H9 (cell line): ENCODE data around the gene LRRC15. TPM values are rescaled to one million over a fixed set of nuclear protein-coding genes. Genes with fewer than 3 reads are reported as not detected.

Experiments used
- DNase-seq: peaks from one replicate; pipeline ENCODE4 v3.0.0-alpha.2; 2017
- H2AFZ ChIP-seq: one replicate; pipeline ENCODE4 v1.6.1; 2013; ENCODE audit warnings: mild to moderate bottlenecking, low read length, control low read depth, moderate library complexity
- H2AK5ac ChIP-seq: 2 replicates; pipeline ENCODE4 v1.6.1; 2013; ENCODE audit warnings: low read length, control low read depth, mixed read lengths; ENCODE audit not compliant: insufficient read length
- H2BK120ac ChIP-seq: one replicate; pipeline ENCODE4 v1.6.1; 2013; ENCODE audit warnings: low read depth, mild to moderate bottlenecking, low read length, control low read depth, inconsistent platforms; ENCODE audit not compliant: poor library complexity, severe bottlenecking
- H2BK12ac ChIP-seq: 2 replicates; pipeline ENCODE4 v1.6.1; 2013; ENCODE audit warnings: low read length, control low read depth, mixed read lengths, low read depth; ENCODE audit not compliant: insufficient read length
- H2BK15ac ChIP-seq: 2 replicates; pipeline ENCODE4 v1.6.1; 2013; ENCODE audit warnings: low read depth, low read length, control low read depth
- H2BK20ac ChIP-seq: one replicate; pipeline ENCODE4 v1.6.1; 2013; ENCODE audit warnings: low read depth, mild to moderate bottlenecking, low read length, control low read depth, inconsistent platforms; ENCODE audit not compliant: poor library complexity, severe bottlenecking
- H2BK5ac ChIP-seq: 2 replicates; pipeline ENCODE4 v1.6.1; 2013; ENCODE audit warnings: low read length, control low read depth, mixed read lengths; ENCODE audit not compliant: insufficient read length
- H3K14ac ChIP-seq: 2 replicates; pipeline ENCODE4 v1.6.1; 2013; ENCODE audit warnings: low read length, control low read depth; ENCODE audit not compliant: insufficient read depth
- H3K18ac ChIP-seq: 2 replicates; pipeline ENCODE4 v1.6.1; 2013; ENCODE audit warnings: low read depth, mild to moderate bottlenecking, mixed read lengths, low read length, control low read depth; ENCODE audit not compliant: insufficient read length
- H3K23ac ChIP-seq: 2 replicates; pipeline ENCODE4 v1.6.1; 2013; ENCODE audit warnings: low read length, control low read depth, mixed read lengths, low read depth; ENCODE audit not compliant: insufficient read length
- H3K23me2 ChIP-seq: 2 replicates; pipeline ENCODE4 v1.6.1; 2013; ENCODE audit warnings: low read depth, mild to moderate bottlenecking, mixed read lengths, low read length, control low read depth; ENCODE audit not compliant: insufficient read length, poor library complexity, severe bottlenecking
- H3K27ac ChIP-seq: 2 replicates; pipeline ENCODE4 v1.5.1; 2013; ENCODE audit warnings: low read length, control low read depth, mixed read lengths, low read depth; ENCODE audit not compliant: insufficient read length
- H3K27me3 ChIP-seq: 2 replicates; pipeline ENCODE4 v1.6.1; 2013; ENCODE audit warnings: low read length, control low read depth, inconsistent platforms; ENCODE audit not compliant: insufficient read depth
- H3K4ac ChIP-seq: 2 replicates; pipeline ENCODE4 v1.6.1; 2013; ENCODE audit warnings: low read depth, mild to moderate bottlenecking, control low read depth, inconsistent platforms, low read length, moderate library complexity
- H3K4me1 ChIP-seq: 2 replicates; pipeline ENCODE4 v1.6.1; 2013; ENCODE audit warnings: low read length, control low read depth, inconsistent platforms; ENCODE audit not compliant: insufficient read depth
- H3K4me2 ChIP-seq: 2 replicates; pipeline ENCODE4 v1.6.1; 2013; ENCODE audit warnings: low read length, control low read depth, mixed read lengths; ENCODE audit not compliant: insufficient read length, insufficient read depth
- H3K56ac ChIP-seq: 2 replicates; pipeline ENCODE4 v1.6.1; 2013; ENCODE audit warnings: low read depth, mild to moderate bottlenecking, mixed read lengths, low read length, control low read depth; ENCODE audit not compliant: insufficient read length
- H3K79me1 ChIP-seq: 2 replicates; pipeline ENCODE4 v1.6.1; 2013; ENCODE audit warnings: low read depth, mild to moderate bottlenecking, moderate library complexity, low read length, control low read depth, inconsistent platforms; ENCODE audit not compliant: insufficient read depth, poor library complexity, severe bottlenecking
- H3K79me2 ChIP-seq: 2 replicates; pipeline ENCODE4 v1.6.1; 2013; ENCODE audit warnings: low read length, control low read depth, inconsistent platforms; ENCODE audit not compliant: insufficient read depth
- H3K9ac ChIP-seq: 2 replicates; pipeline ENCODE4 v1.6.1; 2013; ENCODE audit warnings: low read length, control low read depth, mixed read lengths; ENCODE audit not compliant: insufficient read length; ENCODE audit errors: extremely low read depth
- H3K9me3 ChIP-seq: one replicate; pipeline ENCODE4 v1.6.1; 2013; ENCODE audit warnings: low read depth, low read length, inconsistent platforms; ENCODE audit not compliant: control insufficient read depth
- H3T11ph ChIP-seq: one replicate; pipeline ENCODE4 v1.6.1; 2013; ENCODE audit warnings: mild to moderate bottlenecking, low read length, control low read depth, inconsistent platforms
- H4K20me1 ChIP-seq: one replicate; pipeline ENCODE4 v1.6.1; 2013; ENCODE audit not compliant: control insufficient read depth, insufficient read length, insufficient read depth
- H4K5ac ChIP-seq: 2 replicates; pipeline ENCODE4 v1.6.1; 2013; ENCODE audit warnings: low read depth, mild to moderate bottlenecking, mixed read lengths, low read length, control low read depth; ENCODE audit not compliant: insufficient read length
- H4K8ac ChIP-seq: replicated peaks from 2 replicates; pipeline ENCODE4 v1.6.1; 2013; ENCODE audit warnings: low read length, control low read depth, mixed read lengths, low read depth; ENCODE audit not compliant: insufficient read length
- H4K91ac ChIP-seq: 2 replicates; pipeline ENCODE4 v1.6.1; 2013; ENCODE audit warnings: low read depth, mild to moderate bottlenecking, moderate library complexity, mixed read lengths, low read length, control low read depth; ENCODE audit not compliant: insufficient read length
- H3K27ac Mint-ChIP-seq, 3 experiments: 2 replicates in 2 of 3; 3 replicates in 1 of 3; pipeline ENCODE4 v1.8.0; 2020 to 2021; ENCODE audit warnings: mixed read lengths in 3 of 3, mild to moderate bottlenecking in 1 of 3, moderate library complexity in 1 of 3
- H3K27me3 Mint-ChIP-seq: 2 replicates; pipeline ENCODE4 v1.8.0; 2021; ENCODE audit warnings: low read depth, mild to moderate bottlenecking, moderate library complexity, mixed read lengths
- H3K36me3 Mint-ChIP-seq, 3 experiments: 2 replicates in 2 of 3; 3 replicates in 1 of 3; pipeline ENCODE4 v1.8.0; 2020 to 2021; ENCODE audit warnings: low read depth in 3 of 3, mixed read lengths in 3 of 3; ENCODE audit not compliant: insufficient read depth in 1 of 3
- H3K4me1 Mint-ChIP-seq, 2 experiments: 2 replicates each; pipeline ENCODE4 v1.8.0; 2020; ENCODE audit warnings: mixed read lengths in 2 of 2
- H3K4me3 Mint-ChIP-seq, 2 experiments: 2 replicates in 1 of 2; 3 replicates in 1 of 2; pipeline ENCODE4 v1.8.0; 2020 to 2021; ENCODE audit warnings: mild to moderate bottlenecking in 2 of 2, mixed read lengths in 2 of 2, moderate library complexity in 1 of 2
- H3K9me3 Mint-ChIP-seq, 2 experiments: 2 replicates in 1 of 2; 3 replicates in 1 of 2; pipeline ENCODE4 v1.8.0; 2020; ENCODE audit warnings: mild to moderate bottlenecking in 2 of 2, mixed read lengths in 2 of 2, moderate library complexity in 1 of 2
- CTCF ChIP-seq: fragments of 200-600 bp; sonication (generic); conservative IDR thresholded peaks from 3 replicates; pipeline ENCODE4 v1.8.0; 2021; ENCODE audit warnings: antibody characterized with exemption, mild to moderate bottlenecking
- WGBS: extraction: QIAGEN DNeasy Blood & Tissue Kit; methylation state at CpG from one replicate; pipeline ENCODE4 v1.1.7; 2013; ENCODE audit warnings: missing lambda C conversion rate, low lambda C conversion rate, mixed read lengths; ENCODE audit not compliant: insufficient read length; ENCODE audit errors: extremely low coverage; 5-methylcytosine and 5-hydroxymethylcytosine counted together
- total RNA-seq: library from RNA; stranded (reverse); gene quantifications from 2 replicates; pipeline ENCODE4 v1.2.1, GENCODE V29; 2021

The LRRC15 gene
- total RNA-seq, 1 experiment from 2014 or later, result 0.07 TPM

- H3T11ph ChIP-seq, result no peak overlapping the region
- H3K4ac ChIP-seq, result no peak overlapping the region
- H3K79me2 ChIP-seq, result no peaks in the 10 kb centered on the region
- TF ChIP-seq CTCF, result no peak
- H3K4me1 ChIP-seq, result peaks cover 4% of the 10 kb centered on the region
- no peak overlapping the region for H2AK5ac ChIP-seq
- H2BK20ac ChIP-seq, result no peak overlapping the region
- H2AFZ ChIP-seq, result no peak overlapping the region
- H3K4me3 Mint-ChIP-seq, result no peak overlapping the region
- no peak overlapping the region for H4K8ac ChIP-seq
- H3K14ac ChIP-seq, result no peak overlapping the region
- peaks cover 43% of the 10 kb centered on the region for H3K27me3 Mint-ChIP-seq
- H3K4me2 ChIP-seq, result no peak overlapping the region
- no peak overlapping the region for H3K56ac ChIP-seq
- H4K91ac ChIP-seq, result no peak overlapping the region
- no CpG with 5 or more reads among the region's 17 CpGs for whole genome bisulfite sequencing
- peak overlapping the region in 1 of 3 experiments; percentile 74; a peak in 2 of 7 replicates for H3K27ac Mint-ChIP-seq
- H2BK12ac ChIP-seq, result no peak overlapping the region
- no peak overlapping the region for H3K18ac ChIP-seq
- no peak overlapping the region for H3K9ac ChIP-seq
- no peak overlapping the region for H2BK120ac ChIP-seq
- no peak overlapping the region for H2BK15ac ChIP-seq
- H2BK5ac ChIP-seq, result no peak overlapping the region
- peaks cover 42 to 51% of the 10 kb centered on the region in 2 experiments for H3K4me1 Mint-ChIP-seq
- H4K5ac ChIP-seq, result no peak overlapping the region
- peaks cover 5% of the 10 kb centered on the region for H3K23me2 ChIP-seq
- H3K27ac ChIP-seq, result no peak overlapping the region
- H3K36me3 Mint-ChIP-seq, result no peaks in the 10 kb centered on the region
- no peaks in the 10 kb centered on the region for H3K9me3 ChIP-seq
- DNase-seq, result no peak
- peaks cover 11% of the 10 kb centered on the region; the same call in 1 of the 2 replicates for H3K27me3 ChIP-seq
- H4K20me1 ChIP-seq, result no peaks in the 10 kb centered on the region
- H3K9me3 Mint-ChIP-seq, result no peaks in the 10 kb centered on the region; a peak in 1 of 5 replicates
- H3K23ac ChIP-seq, result no peak overlapping the region
- H3K79me1 ChIP-seq, result no peaks in the 10 kb centered on the region
These were observed 32.8 kb downstream of the LRRC15 start for GRCh38 chr3:194336601-194337355.
